H9 (cell line): ENCODE measurements around the gene INSYN2B. TPM values are rescaled to one million over a fixed set of nuclear protein-coding genes. Genes with fewer than 3 reads are reported as not detected.

Experiments used
- DNase-seq: peaks from one replicate; pipeline ENCODE4 v3.0.0-alpha.2; 2017
- H2AFZ ChIP-seq: one replicate; pipeline ENCODE4 v1.6.1; 2013; ENCODE audit warnings: mild to moderate bottlenecking, low read length, control low read depth, moderate library complexity
- H2AK5ac ChIP-seq: 2 replicates; pipeline ENCODE4 v1.6.1; 2013; ENCODE audit warnings: low read length, control low read depth, mixed read lengths; ENCODE audit not compliant: insufficient read length
- H2BK120ac ChIP-seq: one replicate; pipeline ENCODE4 v1.6.1; 2013; ENCODE audit warnings: low read depth, mild to moderate bottlenecking, low read length, control low read depth, inconsistent platforms; ENCODE audit not compliant: poor library complexity, severe bottlenecking
- H2BK12ac ChIP-seq: 2 replicates; pipeline ENCODE4 v1.6.1; 2013; ENCODE audit warnings: low read length, control low read depth, mixed read lengths, low read depth; ENCODE audit not compliant: insufficient read length
- H2BK15ac ChIP-seq: 2 replicates; pipeline ENCODE4 v1.6.1; 2013; ENCODE audit warnings: low read depth, low read length, control low read depth
- H2BK20ac ChIP-seq: one replicate; pipeline ENCODE4 v1.6.1; 2013; ENCODE audit warnings: low read depth, mild to moderate bottlenecking, low read length, control low read depth, inconsistent platforms; ENCODE audit not compliant: poor library complexity, severe bottlenecking
- H2BK5ac ChIP-seq: 2 replicates; pipeline ENCODE4 v1.6.1; 2013; ENCODE audit warnings: low read length, control low read depth, mixed read lengths; ENCODE audit not compliant: insufficient read length
- H3K14ac ChIP-seq: 2 replicates; pipeline ENCODE4 v1.6.1; 2013; ENCODE audit warnings: low read length, control low read depth; ENCODE audit not compliant: insufficient read depth
- H3K18ac ChIP-seq: 2 replicates; pipeline ENCODE4 v1.6.1; 2013; ENCODE audit warnings: low read depth, mild to moderate bottlenecking, mixed read lengths, low read length, control low read depth; ENCODE audit not compliant: insufficient read length
- H3K23ac ChIP-seq: 2 replicates; pipeline ENCODE4 v1.6.1; 2013; ENCODE audit warnings: low read length, control low read depth, mixed read lengths, low read depth; ENCODE audit not compliant: insufficient read length
- H3K23me2 ChIP-seq: 2 replicates; pipeline ENCODE4 v1.6.1; 2013; ENCODE audit warnings: low read depth, mild to moderate bottlenecking, mixed read lengths, low read length, control low read depth; ENCODE audit not compliant: insufficient read length, poor library complexity, severe bottlenecking
- H3K27ac ChIP-seq: 2 replicates; pipeline ENCODE4 v1.5.1; 2013; ENCODE audit warnings: low read length, control low read depth, mixed read lengths, low read depth; ENCODE audit not compliant: insufficient read length
- H3K27me3 ChIP-seq: 2 replicates; pipeline ENCODE4 v1.6.1; 2013; ENCODE audit warnings: low read length, control low read depth, inconsistent platforms; ENCODE audit not compliant: insufficient read depth
- H3K4ac ChIP-seq: 2 replicates; pipeline ENCODE4 v1.6.1; 2013; ENCODE audit warnings: low read depth, mild to moderate bottlenecking, control low read depth, inconsistent platforms, low read length, moderate library complexity
- H3K4me1 ChIP-seq: 2 replicates; pipeline ENCODE4 v1.6.1; 2013; ENCODE audit warnings: low read length, control low read depth, inconsistent platforms; ENCODE audit not compliant: insufficient read depth
- H3K4me2 ChIP-seq: 2 replicates; pipeline ENCODE4 v1.6.1; 2013; ENCODE audit warnings: low read length, control low read depth, mixed read lengths; ENCODE audit not compliant: insufficient read length, insufficient read depth
- H3K56ac ChIP-seq: 2 replicates; pipeline ENCODE4 v1.6.1; 2013; ENCODE audit warnings: low read depth, mild to moderate bottlenecking, mixed read lengths, low read length, control low read depth; ENCODE audit not compliant: insufficient read length
- H3K79me1 ChIP-seq: 2 replicates; pipeline ENCODE4 v1.6.1; 2013; ENCODE audit warnings: low read depth, mild to moderate bottlenecking, moderate library complexity, low read length, control low read depth, inconsistent platforms; ENCODE audit not compliant: insufficient read depth, poor library complexity, severe bottlenecking
- H3K79me2 ChIP-seq: 2 replicates; pipeline ENCODE4 v1.6.1; 2013; ENCODE audit warnings: low read length, control low read depth, inconsistent platforms; ENCODE audit not compliant: insufficient read depth
- H3K9ac ChIP-seq: 2 replicates; pipeline ENCODE4 v1.6.1; 2013; ENCODE audit warnings: low read length, control low read depth, mixed read lengths; ENCODE audit not compliant: insufficient read length; ENCODE audit errors: extremely low read depth
- H3K9me3 ChIP-seq: one replicate; pipeline ENCODE4 v1.6.1; 2013; ENCODE audit warnings: low read depth, low read length, inconsistent platforms; ENCODE audit not compliant: control insufficient read depth
- H3T11ph ChIP-seq: one replicate; pipeline ENCODE4 v1.6.1; 2013; ENCODE audit warnings: mild to moderate bottlenecking, low read length, control low read depth, inconsistent platforms
- H4K20me1 ChIP-seq: one replicate; pipeline ENCODE4 v1.6.1; 2013; ENCODE audit not compliant: control insufficient read depth, insufficient read length, insufficient read depth
- H4K5ac ChIP-seq: 2 replicates; pipeline ENCODE4 v1.6.1; 2013; ENCODE audit warnings: low read depth, mild to moderate bottlenecking, mixed read lengths, low read length, control low read depth; ENCODE audit not compliant: insufficient read length
- H4K8ac ChIP-seq: replicated peaks from 2 replicates; pipeline ENCODE4 v1.6.1; 2013; ENCODE audit warnings: low read length, control low read depth, mixed read lengths, low read depth; ENCODE audit not compliant: insufficient read length
- H4K91ac ChIP-seq: 2 replicates; pipeline ENCODE4 v1.6.1; 2013; ENCODE audit warnings: low read depth, mild to moderate bottlenecking, moderate library complexity, mixed read lengths, low read length, control low read depth; ENCODE audit not compliant: insufficient read length
- H3K27ac Mint-ChIP-seq, 3 experiments: 2 replicates in 2 of 3; 3 replicates in 1 of 3; pipeline ENCODE4 v1.8.0; 2020 to 2021; ENCODE audit warnings: mixed read lengths in 3 of 3, mild to moderate bottlenecking in 1 of 3, moderate library complexity in 1 of 3
- H3K27me3 Mint-ChIP-seq: 2 replicates; pipeline ENCODE4 v1.8.0; 2021; ENCODE audit warnings: low read depth, mild to moderate bottlenecking, moderate library complexity, mixed read lengths
- H3K36me3 Mint-ChIP-seq, 3 experiments: 2 replicates in 2 of 3; 3 replicates in 1 of 3; pipeline ENCODE4 v1.8.0; 2020 to 2021; ENCODE audit warnings: low read depth in 3 of 3, mixed read lengths in 3 of 3; ENCODE audit not compliant: insufficient read depth in 1 of 3
- H3K4me1 Mint-ChIP-seq, 2 experiments: 2 replicates each; pipeline ENCODE4 v1.8.0; 2020; ENCODE audit warnings: mixed read lengths in 2 of 2
- H3K4me3 Mint-ChIP-seq, 2 experiments: 2 replicates in 1 of 2; 3 replicates in 1 of 2; pipeline ENCODE4 v1.8.0; 2020 to 2021; ENCODE audit warnings: mild to moderate bottlenecking in 2 of 2, mixed read lengths in 2 of 2, moderate library complexity in 1 of 2
- H3K9me3 Mint-ChIP-seq, 2 experiments: 2 replicates in 1 of 2; 3 replicates in 1 of 2; pipeline ENCODE4 v1.8.0; 2020; ENCODE audit warnings: mild to moderate bottlenecking in 2 of 2, mixed read lengths in 2 of 2, moderate library complexity in 1 of 2
- CTCF ChIP-seq: fragments of 200-600 bp; sonication (generic); conservative IDR thresholded peaks from 3 replicates; pipeline ENCODE4 v1.8.0; 2021; ENCODE audit warnings: antibody characterized with exemption, mild to moderate bottlenecking
- WGBS: extraction: QIAGEN DNeasy Blood & Tissue Kit; methylation state at CpG from one replicate; pipeline ENCODE4 v1.1.7; 2013; ENCODE audit warnings: missing lambda C conversion rate, low lambda C conversion rate, mixed read lengths; ENCODE audit not compliant: insufficient read length; ENCODE audit errors: extremely low coverage; 5-methylcytosine and 5-hydroxymethylcytosine counted together
- total RNA-seq: library from RNA; stranded (reverse); gene quantifications from 2 replicates; pipeline ENCODE4 v1.2.1, GENCODE V29; 2021

INSYN2B gene
- total RNA-seq, 1 experiment from 2014 or later = not detected

- H4K5ac ChIP-seq = no peak overlapping the region
- no peaks in the 10 kb centered on the region for H3K9me3 ChIP-seq
- H3K79me1 ChIP-seq = no peaks in the 10 kb centered on the region
- no peak overlapping the region for H3T11ph ChIP-seq
- H3K4me1 ChIP-seq = no peaks in the 10 kb centered on the region
- H3K27ac Mint-ChIP-seq = peak overlapping the region in 1 of 3 experiments; percentile 55; a peak in 1 of 7 replicates
- no peaks in the 10 kb centered on the region for H3K9me3 Mint-ChIP-seq
- no peak overlapping the region for H3K4me3 Mint-ChIP-seq
- H2AK5ac ChIP-seq = no peak overlapping the region
- WGBS = no CpG with 5 or more reads among the region's 8 CpGs
- H3K4ac ChIP-seq = no peak overlapping the region
- H3K56ac ChIP-seq = no peak overlapping the region
- no peak overlapping the region for H2BK20ac ChIP-seq
- DNase-seq = peak; percentile 34
- no peaks in the 10 kb centered on the region for H4K20me1 ChIP-seq
- no peak overlapping the region for H2AFZ ChIP-seq
- no peak overlapping the region for H3K9ac ChIP-seq
- no peaks in the 10 kb centered on the region for H3K27me3 ChIP-seq
- no peak overlapping the region for H3K23ac ChIP-seq
- H2BK5ac ChIP-seq = no peak overlapping the region
- no peak overlapping the region for H2BK12ac ChIP-seq
- no peak overlapping the region for H4K8ac ChIP-seq
- H3K23me2 ChIP-seq = no peaks in the 10 kb centered on the region
- H3K36me3 Mint-ChIP-seq = no peaks in the 10 kb centered on the region
- H3K27me3 Mint-ChIP-seq = peaks cover 9% of the 10 kb centered on the region
- TF ChIP-seq CTCF = no peak
- H3K27ac ChIP-seq = no peak overlapping the region
- H3K79me2 ChIP-seq = no peaks in the 10 kb centered on the region
- no peak overlapping the region for H3K18ac ChIP-seq
- H2BK120ac ChIP-seq = no peak overlapping the region
- H3K4me1 Mint-ChIP-seq = peaks cover 7 to 10% of the 10 kb centered on the region in 2 experiments
- H4K91ac ChIP-seq = no peak overlapping the region
- no peak overlapping the region for H3K4me2 ChIP-seq
- H2BK15ac ChIP-seq = no peak overlapping the region
- H3K14ac ChIP-seq = no peak overlapping the region
Measured at GRCh38 chr5:169970911-169971765, 9.2 kb downstream of the INSYN2B start.
